Hippocampal formation (tissue), 2 donors: Measurements from ENCODE around the gene ELP1.

Experiments
- DNase-seq, 2 donors: peaks; one replicate each; lab custom pipeline; 2025; lab: John Stamatoyannopoulos, UW

The ELP1 gene

GRCh38 chr9:108882052-108882888, 51.7 kb downstream of the ELP1 start:
- DNase-seq = no peak

- DNase-seq = no peak
Measured at GRCh38 chr9:108880738-108881316, 53.1 kb downstream of the ELP1 start.

- DNase-seq = no peak
Measured at GRCh38 chr9:108877524-108877923, 56.4 kb downstream of the ELP1 start.

GRCh38 chr9:108876425-108876824, 57.5 kb downstream of the ELP1 start:
- no peak for DNase-seq

GRCh38 chr9:108874058-108874788, 59.7 kb downstream of the ELP1 start:
- no peak for DNase-seq

- DNase-seq = no peak
Measured at GRCh38 chr9:108869092-108869725, 64.7 kb downstream of the ELP1 start.

- DNase-seq = no peak
Measured at GRCh38 chr9:108867829-108868228, 66.1 kb downstream of the ELP1 start.

GRCh38 chr9:108867116-108867515, 66.8 kb downstream of the ELP1 start:
- no peak for DNase-seq

GRCh38 chr9:108866001-108866420, 67.9 kb downstream of the ELP1 start:
- no peak for DNase-seq

- no peak for DNase-seq
Measured at GRCh38 chr9:108865037-108865436, 68.9 kb downstream of the ELP1 start.

GRCh38 chr9:108864446-108864845, 69.5 kb downstream of the ELP1 start:
- DNase-seq = no peak

- DNase-seq = no peak
Measured at GRCh38 chr9:108863891-108864290, 70.0 kb downstream of the ELP1 start.

GRCh38 chr9:108861997-108862396, 71.9 kb downstream of the ELP1 start, which contains the start of gene ACTL7A:
Gene ACTL7A, plus strand, starts transcription at chr9:108862266. Its CDS starts 57 bp downstream, at chr9:108862323.
- no peak for DNase-seq

- DNase-seq = no peak
Measured at GRCh38 chr9:108861464-108861863, 72.5 kb downstream of the ELP1 start.

GRCh38 chr9:108860764-108861163, 73.2 kb downstream of the ELP1 start:
- no peak for DNase-seq

- DNase-seq = no peak
Measured at GRCh38 chr9:108860354-108860753, 73.6 kb downstream of the ELP1 start.

GRCh38 chr9:108859459-108860114, 74.3 kb downstream of the ELP1 start:
- DNase-seq = no peak

GRCh38 chr9:108857572-108857971, 76.4 kb downstream of the ELP1 start:
- no peak for DNase-seq

- no peak for DNase-seq
Measured at GRCh38 chr9:108855888-108856287, 78.0 kb downstream of the ELP1 start, which contains the start of gene ACTL7B. Gene ACTL7B, minus strand, starts transcription at chr9:108855986. Its CDS starts 56 bp downstream, at chr9:108855930.

GRCh38 chr9:108855529-108855886, 78.4 kb downstream of the ELP1 start:
- no peak for DNase-seq

- DNase-seq = no peak
Measured at GRCh38 chr9:108854641-108855528, 79.0 kb downstream of the ELP1 start.
